Measurements from ENCODE around the gene EXOC4. TPM values are rescaled to one million over a fixed set of nuclear protein-coding genes. Genes with fewer than 3 reads are reported as not detected.

EXOC4 gene
- total RNA-seq, 2 experiments from 2014 or later: 58.0 to 59.9 TPM

DNA sequence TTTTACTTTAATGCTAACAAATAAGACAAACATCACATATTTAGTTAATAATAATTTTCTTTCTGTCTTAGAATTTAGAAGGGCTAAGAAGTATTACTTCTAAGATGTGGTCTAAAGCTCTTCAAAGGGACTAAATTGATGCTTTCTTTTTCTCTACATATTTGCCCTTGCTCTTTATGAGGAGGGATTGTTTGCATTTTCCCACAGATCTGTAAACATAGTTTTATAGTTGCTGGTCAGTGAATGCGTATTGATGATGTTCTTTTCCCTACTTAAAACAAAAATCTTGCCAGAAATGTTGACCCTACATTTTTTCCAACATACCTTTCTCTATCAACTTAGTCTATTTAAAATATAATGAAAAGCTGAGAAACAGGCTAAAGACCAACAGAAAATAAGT, 501.8 kb downstream of the EXOC4 start:
- TF ChIP-seq, protein P1, sequence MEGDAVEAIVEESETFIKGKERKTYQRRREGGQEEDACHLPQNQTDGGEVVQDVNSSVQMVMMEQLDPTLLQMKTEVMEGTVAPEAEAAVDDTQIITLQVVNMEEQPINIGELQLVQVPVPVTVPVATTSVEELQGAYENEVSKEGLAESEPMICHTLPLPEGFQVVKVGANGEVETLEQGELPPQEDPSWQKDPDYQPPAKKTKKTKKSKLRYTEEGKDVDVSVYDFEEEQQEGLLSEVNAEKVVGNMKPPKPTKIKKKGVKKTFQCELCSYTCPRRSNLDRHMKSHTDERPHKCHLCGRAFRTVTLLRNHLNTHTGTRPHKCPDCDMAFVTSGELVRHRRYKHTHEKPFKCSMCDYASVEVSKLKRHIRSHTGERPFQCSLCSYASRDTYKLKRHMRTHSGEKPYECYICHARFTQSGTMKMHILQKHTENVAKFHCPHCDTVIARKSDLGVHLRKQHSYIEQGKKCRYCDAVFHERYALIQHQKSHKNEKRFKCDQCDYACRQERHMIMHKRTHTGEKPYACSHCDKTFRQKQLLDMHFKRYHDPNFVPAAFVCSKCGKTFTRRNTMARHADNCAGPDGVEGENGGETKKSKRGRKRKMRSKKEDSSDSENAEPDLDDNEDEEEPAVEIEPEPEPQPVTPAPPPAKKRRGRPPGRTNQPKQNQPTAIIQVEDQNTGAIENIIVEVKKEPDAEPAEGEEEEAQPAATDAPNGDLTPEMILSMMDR (IDR thresholded peaks at IDR 0.05): no peak
- H3K27ac ChIP-seq (ENCODE audit: low read depth in 1 of 2, low read length in 2 of 2): no peak overlapping the region
- intact Hi-C loops (cut with DNase I, micrococcal nuclease): no loop called here
- ATAC-seq (ENCODE audit: poor library complexity): no peak
- ChIA-PET POLR2A (no interaction called here), CTCF (interaction anchor here (0.6 kb wide), 1 partner anchor 1909 kb away, joined by 3 read pairs; no protein-coding TSS in a partner anchor)
- Mint-ChIP-seq H3K4me3 (no peak overlapping the region), H3K27me3 (no peaks in the 10 kb centered on the region), H3K9me3 (no peaks in the 10 kb centered on the region), H3K27ac (no peak overlapping the region), H3K4me1 (ENCODE audit: low read depth) (no peaks in the 10 kb centered on the region), H3K36me3 (ENCODE audit: low read depth) (peaks cover 8% of the 10 kb centered on the region)
- no peaks in the 10 kb centered on the region for H3K27me3 ChIP-seq (ENCODE audit: control insufficient read depth in 1 of 2, insufficient read depth in 2 of 2, low read length in 2 of 2)
- no peaks in the 10 kb centered on the region for H3K9me3 ChIP-seq (ENCODE audit: control insufficient read depth in 1 of 2, insufficient read depth in 1 of 2, low read length in 2 of 2)
- DNase-seq: no peak
- H3K4me3 ChIP-seq (ENCODE audit: low read length): no peak overlapping the region
- H3K4me1 ChIP-seq (ENCODE audit: insufficient read depth, low read length): no peaks in the 10 kb centered on the region
- H3K36me3 ChIP-seq (ENCODE audit: insufficient read depth, low read length): no peaks in the 10 kb centered on the region

DNA sequence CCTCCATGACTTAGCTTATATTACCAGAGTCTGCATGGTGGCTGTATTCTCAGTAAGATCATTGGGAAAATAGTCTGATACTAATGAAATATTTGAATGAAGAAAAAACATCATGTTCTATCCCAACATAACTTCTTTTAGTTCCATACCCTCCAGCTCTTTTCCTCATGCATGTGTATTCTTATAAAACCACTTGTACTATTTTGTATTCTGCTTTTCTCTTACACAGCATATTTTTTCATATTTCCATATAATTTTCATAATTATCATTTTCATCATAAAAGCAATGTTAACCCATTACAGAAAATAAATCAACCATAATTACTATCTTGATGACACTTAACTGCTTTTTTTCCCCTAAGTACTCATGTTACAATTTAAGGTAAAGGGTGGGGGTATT, 503.0 kb downstream of the EXOC4 start:
- Mint-ChIP-seq H3K27ac (no peak overlapping the region), H3K27me3 (no peaks in the 10 kb centered on the region), H3K4me1 (ENCODE audit: low read depth) (no peaks in the 10 kb centered on the region), H3K36me3 (ENCODE audit: low read depth) (peaks cover 4% of the 10 kb centered on the region), H3K9me3 (no peaks in the 10 kb centered on the region), H3K4me3 (no peak overlapping the region)
- ATAC-seq (ENCODE audit: poor library complexity): no peak
- Histone ChIP-seq H3K27ac (ENCODE audit: low read depth in 1 of 2, low read length in 2 of 2) (no peak overlapping the region), H3K4me1 (ENCODE audit: insufficient read depth, low read length) (no peaks in the 10 kb centered on the region), H3K9me3 (ENCODE audit: control insufficient read depth in 1 of 2, insufficient read depth in 1 of 2, low read length in 2 of 2) (no peaks in the 10 kb centered on the region), H3K36me3 (ENCODE audit: insufficient read depth, low read length) (no peaks in the 10 kb centered on the region), H3K27me3 (ENCODE audit: control insufficient read depth in 1 of 2, insufficient read depth in 2 of 2, low read length in 2 of 2) (no peaks in the 10 kb centered on the region), H3K4me3 (ENCODE audit: low read length) (no peak overlapping the region)
- intact Hi-C loops (cut with DNase I, micrococcal nuclease): no loop called here
- POLR2A ChIA-PET: no interaction called here
- CTCF ChIA-PET: no interaction called here
- DNase-seq: no peak
- TF ChIP-seq, protein P1 (IDR thresholded peaks at IDR 0.05): no peak

DNA sequence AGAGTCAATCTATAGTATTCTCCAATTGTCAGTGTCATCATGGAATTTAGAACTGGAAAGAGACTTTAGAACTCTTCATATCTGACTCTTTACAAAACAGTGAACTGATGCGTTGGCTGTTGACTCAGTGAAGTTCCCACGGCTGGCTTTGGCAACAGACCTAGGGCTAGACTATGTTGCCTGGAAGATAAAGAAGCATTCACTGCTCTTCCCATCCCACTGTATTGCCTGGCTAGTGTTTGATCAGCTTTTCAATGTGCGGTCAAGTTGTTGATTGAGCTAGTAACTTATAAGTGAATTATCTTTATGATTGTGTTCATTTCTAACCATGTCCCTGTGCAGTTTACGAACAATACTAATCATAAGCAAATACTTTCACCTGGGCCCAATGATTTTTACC, 508.6 kb downstream of the EXOC4 start:
- Mint-ChIP-seq H3K9me3 (no peaks in the 10 kb centered on the region), H3K27me3 (no peaks in the 10 kb centered on the region), H3K36me3 (ENCODE audit: low read depth) (peaks cover 15% of the 10 kb centered on the region), H3K27ac (no peak overlapping the region), H3K4me1 (ENCODE audit: low read depth) (no peaks in the 10 kb centered on the region), H3K4me3 (no peak overlapping the region)
- Histone ChIP-seq H3K27ac (ENCODE audit: low read depth in 1 of 2, low read length in 2 of 2) (no peak overlapping the region), H3K27me3 (ENCODE audit: control insufficient read depth in 1 of 2, insufficient read depth in 2 of 2, low read length in 2 of 2) (no peaks in the 10 kb centered on the region), H3K4me1 (ENCODE audit: insufficient read depth, low read length) (no peaks in the 10 kb centered on the region), H3K36me3 (ENCODE audit: insufficient read depth, low read length) (no peaks in the 10 kb centered on the region), H3K9me3 (ENCODE audit: control insufficient read depth in 1 of 2, insufficient read depth in 1 of 2, low read length in 2 of 2) (no peaks in the 10 kb centered on the region), H3K4me3 (ENCODE audit: low read length) (no peak overlapping the region)
- ATAC-seq (ENCODE audit: poor library complexity): no peak
- TF ChIP-seq, protein P1 (IDR thresholded peaks at IDR 0.05): no peak
- ChIA-PET CTCF (no interaction called here), POLR2A (no interaction called here)
- intact Hi-C loops (cut with DNase I, micrococcal nuclease): no loop called here
- no peak for DNase-seq
